NCI-H2227 (cell line): ENCODE data around the gene RNF121.

Experiments
- DNase-seq: peaks from one replicate; lab custom pipeline; 2025; ENCODE audit not compliant: unreplicated experiment; lab: John Stamatoyannopoulos, UW

RNF121 gene

DNA sequence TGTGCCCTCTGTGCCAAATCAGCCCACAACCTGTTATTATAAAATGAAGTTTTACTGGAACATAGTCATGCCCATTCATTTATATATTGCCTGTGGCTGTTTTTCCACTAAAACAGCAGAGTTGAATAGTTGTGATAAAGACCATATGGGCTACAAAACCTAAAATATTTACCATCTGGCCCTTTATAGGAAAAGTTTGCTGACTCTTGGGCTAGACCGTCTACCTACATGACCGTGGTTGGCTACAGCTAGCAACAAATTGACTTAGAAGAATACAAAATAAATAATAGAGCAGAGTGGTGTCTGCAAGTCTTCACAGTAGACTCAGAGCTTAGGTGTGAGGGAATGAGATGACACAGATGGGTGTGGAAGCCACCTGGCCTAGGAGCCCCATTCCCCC, 58.7 kb downstream of the RNF121 start:
- DNase-seq: no peak

DNA sequence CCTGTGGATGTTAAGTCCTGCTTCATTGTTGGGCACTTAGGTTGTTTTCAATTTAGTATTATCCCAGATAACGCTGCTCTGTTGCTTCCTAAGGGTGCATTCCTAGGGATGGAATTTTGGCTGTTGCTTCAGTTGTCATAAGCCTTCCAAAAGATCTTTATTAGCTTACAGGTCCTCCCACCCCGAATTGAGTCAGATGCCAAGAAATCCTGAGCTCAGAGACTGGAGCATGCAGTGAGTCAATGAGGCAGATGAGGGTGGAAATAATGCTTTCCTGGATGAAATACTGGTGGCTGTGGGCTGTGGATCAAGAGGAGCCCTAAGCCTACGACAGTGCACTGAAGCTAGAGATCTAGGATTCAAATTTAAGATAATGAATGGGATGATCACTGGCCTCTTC, 59.2 kb downstream of the RNF121 start:
- DNase-seq: no peak

DNA sequence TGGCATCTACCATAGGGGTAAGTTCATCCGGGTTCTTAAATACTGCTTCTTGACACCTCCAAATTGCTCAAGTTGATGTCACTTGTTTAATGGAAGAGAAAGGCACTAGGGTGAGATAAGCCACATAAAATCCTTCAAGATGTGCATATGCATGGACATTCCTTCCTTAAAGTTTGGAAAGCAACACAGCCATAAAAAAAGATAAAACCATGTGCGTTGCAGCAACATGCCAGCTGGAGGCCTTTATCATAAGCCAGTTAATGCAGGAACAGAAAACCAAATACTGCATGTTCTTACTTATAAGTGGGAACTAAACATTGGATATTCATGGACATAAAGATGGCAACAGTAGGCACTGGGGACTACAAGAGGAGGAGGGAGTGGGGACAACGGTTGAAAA, 61.9 kb downstream of the RNF121 start:
- DNase-seq: no peak

DNA sequence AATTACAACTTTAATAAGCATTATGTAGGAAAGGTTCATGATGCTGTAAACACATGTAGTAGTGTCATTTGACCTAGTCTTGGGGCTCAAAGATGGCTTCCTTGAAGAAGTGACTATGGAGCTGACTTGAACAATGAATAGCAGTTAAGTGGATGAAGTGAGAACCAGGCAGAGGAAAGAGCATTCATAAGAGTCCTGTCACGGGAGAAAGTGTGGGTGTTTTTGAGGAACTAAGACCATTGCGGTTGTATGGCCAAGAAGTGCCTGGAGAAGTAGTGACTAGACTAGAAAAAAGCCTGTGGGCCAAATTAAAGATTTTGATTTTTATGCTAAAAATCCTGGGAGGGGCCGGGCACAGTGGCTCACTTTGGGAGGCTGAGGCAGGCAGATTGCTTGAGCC, 62.6 kb downstream of the RNF121 start:
- DNase-seq: no peak

DNA sequence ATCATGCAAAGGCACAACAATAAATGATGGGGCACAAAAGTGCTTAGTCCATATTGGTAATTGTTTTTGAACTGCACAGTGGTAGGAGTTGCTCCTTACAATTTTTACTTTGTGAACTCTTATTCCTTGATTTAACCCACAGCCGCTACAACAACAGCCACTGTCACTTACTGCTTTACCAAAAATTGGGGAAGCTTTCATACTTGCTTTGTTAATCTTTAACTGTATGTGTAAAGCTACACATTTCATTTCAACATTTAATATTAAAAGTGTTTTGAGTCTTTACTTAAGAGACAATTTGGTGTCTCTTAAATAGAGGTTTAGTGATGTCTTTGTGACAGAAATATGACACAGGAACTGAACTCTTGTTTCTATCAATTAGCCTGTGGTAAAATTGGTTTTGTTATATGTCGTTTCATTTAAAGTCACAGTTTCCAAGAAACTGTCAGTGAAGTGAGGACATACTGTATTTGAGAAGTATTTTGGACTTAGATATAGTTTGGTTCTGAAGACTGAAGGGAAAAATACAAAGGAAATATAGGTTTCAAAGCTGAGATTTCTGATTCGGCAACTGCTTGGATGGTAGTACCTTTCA, 63.4 kb downstream of the RNF121 start:
- DNase-seq: no peak

DNA sequence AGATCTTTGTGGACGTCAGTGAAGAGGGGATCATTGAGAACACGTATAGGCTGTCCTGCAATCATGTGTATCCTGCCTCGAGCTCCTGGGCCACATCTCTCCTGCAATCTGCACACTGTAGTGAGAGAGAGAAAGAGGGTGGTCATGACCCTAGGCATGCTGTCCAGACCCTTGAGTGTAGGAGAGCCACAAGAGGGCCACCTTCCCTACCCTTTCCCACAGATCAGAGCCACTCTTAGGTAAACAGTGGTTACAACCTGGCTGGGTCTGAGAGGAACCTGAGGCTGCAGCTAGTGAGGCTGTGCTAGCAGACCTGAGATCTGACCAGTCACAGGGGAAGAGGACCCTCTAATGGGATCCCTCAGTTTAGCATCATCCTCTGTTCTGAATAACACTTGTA, 65.9 kb downstream of the RNF121 start:
- no peak for DNase-seq

DNA sequence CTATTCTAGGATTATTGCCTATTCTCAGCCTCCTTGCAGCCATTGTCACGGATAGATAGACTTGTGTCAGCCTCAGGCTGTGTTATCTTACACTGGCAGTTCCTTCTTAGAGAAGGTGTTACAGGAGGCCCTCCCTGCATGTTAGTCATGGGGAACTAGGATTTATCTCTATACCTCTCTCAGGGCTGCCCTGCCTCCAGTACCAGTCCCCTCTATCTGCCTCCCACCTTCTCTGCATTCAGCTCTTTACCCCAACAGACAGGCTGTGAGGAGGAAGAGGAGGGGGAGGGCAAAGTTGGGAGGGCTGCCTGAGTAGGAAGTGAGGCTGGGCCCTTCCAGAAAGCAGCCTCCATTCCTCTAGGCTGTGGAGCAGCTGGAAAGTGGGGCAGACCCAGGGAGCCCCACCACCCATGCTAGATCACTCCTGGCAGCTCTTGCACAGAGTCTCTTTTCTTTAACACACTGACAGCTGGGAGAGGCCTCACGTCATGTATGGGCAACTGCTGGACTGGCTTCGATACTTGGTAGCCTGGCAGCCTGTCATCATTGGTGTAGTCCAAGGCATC, 67.0 kb downstream of the RNF121 start:
- DNase-seq: no peak

DNA sequence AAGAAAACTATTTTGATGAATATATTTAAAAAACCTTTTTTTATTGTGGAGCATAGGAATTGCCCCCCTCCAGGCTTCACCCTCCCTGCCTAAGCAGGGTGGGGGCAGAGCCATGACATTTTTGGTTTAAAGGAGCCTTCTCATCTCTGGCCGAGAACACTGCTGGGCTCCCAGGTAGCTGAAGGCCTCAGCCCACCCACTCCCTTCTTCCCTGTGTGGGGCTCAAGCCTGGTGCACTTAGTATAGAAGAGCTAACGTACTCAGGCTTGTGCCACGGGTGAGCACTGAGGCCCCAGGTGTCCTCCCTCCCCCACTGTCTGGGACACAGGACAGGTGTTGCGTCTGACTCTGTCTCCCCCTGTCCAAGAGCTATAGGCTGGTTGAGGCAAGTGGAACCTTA, 67.7 kb downstream of the RNF121 start:
- DNase-seq: no peak

DNA sequence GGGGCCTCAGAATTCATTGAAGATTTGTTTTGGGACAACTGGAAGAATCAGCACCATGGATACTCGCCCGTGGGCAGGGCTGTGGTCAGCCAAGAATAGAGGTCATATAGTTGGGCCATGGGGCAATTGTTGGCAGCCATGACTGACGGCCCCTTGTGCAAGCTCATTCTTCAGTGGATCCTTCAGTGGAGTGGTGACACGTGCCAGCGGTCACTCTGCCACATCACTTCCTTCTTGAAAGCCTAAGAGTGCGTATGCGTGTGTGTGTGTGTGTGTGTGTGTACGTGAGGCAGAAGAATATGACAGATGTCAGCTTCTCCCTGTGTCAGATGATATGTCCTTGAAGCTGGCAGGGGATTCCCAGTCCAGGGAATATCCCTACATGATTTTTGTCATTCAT, 68.1 kb downstream of the RNF121 start:
- no peak for DNase-seq

DNA sequence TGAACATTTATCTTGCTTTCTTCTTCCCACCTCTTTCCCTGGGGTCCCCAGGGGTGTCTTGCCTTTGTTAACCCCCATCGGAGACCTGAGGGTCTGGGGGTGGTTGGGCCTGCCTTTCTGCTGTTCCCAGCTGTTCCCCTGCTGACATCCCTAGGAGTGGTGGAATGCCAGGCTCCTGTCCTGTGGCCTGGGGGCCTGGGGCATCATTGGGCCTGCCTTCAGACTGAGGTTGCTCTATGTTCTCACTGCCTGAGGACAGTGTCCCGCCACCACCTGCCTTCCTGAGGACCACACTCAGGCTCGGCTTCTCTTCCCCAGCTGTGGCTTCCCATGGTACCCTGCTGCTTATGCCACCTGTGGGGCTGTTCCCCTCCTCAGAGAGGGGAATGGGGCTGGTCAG, 68.7 kb downstream of the RNF121 start:
- no peak for DNase-seq

DNA sequence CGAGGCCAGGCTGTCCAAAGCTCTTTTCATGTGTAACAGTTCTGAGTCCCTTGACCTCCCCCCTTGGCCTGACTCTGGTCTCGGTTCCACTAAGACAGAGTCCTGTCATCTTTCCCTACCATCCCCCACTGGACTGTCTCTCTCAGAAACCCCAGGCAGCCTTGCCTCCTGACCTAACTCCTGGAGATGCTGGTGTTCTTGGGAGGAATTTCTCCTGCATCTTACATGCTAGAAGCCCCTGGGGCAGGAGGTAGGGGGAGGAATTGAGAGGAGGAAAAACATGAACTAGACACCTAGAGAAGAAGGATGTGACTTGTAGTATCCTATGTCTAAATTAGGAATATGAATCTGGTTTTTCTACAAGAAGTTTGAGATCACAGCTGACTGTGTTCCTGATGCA, 69.2 kb downstream of the RNF121 start:
- no peak for DNase-seq

DNA sequence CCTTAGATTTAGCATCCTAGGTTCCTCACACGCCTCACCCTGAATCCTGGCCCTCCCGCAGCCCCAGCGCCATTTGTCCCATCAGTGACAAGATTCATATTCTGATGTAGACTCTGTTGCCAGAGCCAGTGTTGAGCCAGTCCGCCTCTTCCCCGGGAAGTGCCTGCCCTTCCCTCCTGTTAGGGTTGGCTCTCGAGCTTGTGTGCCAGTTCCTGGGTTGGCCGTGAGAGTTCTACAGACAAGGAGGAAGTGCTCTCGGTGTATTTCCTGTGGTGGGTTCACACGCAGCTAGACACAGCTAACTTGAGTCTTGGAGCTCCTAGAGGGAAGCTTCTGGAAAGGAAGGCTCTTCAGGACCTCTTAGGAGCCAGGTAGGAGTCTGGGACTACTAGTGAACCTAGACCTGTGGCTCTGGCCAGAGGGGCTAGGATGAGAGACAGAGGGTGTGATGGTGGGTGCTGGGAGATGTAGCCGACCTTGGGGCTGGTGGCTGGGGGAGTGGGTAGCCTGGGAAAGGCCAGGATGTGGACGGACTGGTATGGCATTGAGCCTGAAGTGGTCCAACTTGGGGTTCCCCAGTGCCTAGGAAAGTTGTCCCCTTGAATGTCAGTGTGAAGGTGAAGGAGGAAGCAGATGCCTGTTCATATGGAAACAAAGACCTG, 69.9 kb downstream of the RNF121 start, which contains the start of gene IL18BP:
Gene IL18BP, plus strand, starts transcription at position 261 of the 662 bp plus-strand sequence. CDS start 1,076 bp downstream, outside the sequence.
- no peak for DNase-seq

DNA sequence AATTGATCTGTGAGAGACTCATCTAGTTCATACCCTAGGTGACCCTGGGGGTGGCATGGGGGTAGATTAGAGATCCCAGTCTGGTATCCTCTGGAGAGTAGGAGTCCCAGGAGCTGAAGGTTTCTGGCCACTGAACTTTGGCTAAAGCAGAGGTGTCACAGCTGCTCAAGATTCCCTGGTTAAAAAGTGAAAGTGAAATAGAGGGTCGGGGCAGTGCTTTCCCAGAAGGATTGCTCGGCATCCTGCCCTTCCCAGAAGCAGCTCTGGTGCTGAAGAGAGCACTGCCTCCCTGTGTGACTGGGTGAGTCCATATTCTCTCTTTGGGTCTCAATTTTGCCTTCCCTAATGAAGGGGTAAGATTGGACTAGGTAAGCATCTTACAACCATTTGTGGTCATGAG, 70.5 kb downstream of the RNF121 start:
- DNase-seq: no peak

DNA sequence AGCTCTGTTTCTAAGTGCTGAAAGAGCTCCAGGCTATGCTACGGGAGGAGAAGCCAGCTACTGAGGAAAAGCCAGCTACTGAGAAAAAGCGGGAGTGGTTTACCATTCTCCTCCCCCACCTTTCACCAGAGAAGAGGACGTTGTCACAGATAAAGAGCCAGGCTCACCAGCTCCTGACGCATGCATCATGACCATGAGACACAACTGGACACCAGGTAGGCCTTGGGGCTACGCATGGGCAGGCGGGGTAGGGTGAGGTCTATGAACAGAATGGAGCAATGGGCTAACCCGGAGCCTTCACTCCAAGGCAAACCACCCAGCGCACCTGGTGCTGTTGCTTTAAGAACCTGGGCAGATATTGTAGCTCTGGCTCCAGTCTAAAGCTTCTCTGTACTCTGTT, 71.0 kb downstream of the RNF121 start:
- no peak for DNase-seq

DNA sequence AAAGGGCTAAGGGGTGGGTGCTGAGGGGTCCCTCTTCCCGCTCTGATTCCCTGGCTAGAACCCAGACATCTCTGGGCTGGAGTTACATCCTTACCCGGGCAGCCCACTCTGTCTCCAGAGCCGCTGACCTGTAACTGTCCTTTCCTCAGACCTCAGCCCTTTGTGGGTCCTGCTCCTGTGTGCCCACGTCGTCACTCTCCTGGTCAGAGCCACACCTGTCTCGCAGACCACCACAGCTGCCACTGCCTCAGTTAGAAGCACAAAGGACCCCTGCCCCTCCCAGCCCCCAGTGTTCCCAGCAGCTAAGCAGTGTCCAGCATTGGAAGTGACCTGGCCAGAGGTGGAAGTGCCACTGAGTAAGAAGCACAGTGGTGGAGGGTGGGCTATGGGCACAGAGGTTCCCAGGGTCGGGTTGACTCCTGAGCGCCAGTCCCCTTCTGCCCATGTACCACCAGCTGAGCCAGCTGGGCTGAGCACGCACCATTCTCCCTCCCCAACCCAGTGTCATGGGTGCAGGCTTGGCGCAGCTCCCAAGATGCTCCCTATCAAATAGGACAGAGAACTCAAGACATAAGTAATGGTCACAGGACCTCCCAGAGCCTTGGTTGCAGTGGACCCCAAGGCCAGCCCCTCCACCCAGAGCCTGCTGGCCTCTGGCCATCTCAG, 71.5 kb downstream of the RNF121 start:
- no peak for DNase-seq

DNA sequence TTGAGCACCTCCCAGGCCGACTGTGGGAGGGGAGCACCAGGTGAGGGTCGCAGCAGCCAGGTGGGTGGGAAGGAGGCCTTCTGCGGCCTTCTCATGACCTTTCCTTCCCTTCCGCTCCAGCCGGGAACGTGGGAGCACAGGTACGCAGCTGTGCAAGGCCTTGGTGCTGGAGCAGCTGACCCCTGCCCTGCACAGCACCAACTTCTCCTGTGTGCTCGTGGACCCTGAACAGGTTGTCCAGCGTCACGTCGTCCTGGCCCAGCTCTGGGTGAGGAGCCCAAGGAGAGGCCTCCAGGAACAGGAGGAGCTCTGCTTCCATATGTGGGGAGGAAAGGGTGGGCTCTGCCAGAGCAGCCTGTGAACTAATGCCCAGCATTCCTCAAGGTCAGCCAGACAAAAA, 72.4 kb downstream of the RNF121 start:
- no peak for DNase-seq

DNA sequence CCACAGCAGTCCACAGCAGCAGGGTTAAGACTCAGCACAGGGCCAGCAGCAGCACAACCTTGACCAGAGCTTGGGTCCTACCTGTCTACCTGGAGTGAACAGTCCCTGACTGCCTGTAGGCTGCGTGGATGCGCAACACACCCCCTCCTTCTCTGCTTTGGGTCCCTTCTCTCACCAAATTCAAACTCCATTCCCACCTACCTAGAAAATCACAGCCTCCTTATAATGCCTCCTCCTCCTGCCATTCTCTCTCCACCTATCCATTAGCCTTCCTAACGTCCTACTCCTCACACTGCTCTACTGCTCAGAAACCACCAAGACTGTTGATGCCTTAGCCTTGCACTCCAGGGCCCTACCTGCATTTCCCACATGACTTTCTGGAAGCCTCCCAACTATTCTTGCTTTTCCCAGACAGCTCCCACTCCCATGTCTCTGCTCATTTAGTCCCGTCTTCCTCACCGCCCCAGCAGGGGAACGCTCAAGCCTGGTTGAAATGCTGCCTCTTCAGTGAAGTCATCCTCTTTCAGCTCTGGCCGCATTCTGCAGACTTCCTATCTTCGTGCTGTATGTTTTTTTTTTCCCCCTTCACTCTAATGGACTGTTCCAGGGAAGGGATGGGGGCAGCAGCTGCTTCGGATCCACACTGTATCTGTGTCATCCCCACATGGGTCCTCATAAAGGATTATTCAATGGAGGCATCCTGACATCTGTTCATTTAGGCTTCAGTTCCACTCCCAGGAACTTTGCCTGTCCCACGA, 73.2 kb downstream of the RNF121 start:
- no peak for DNase-seq

DNA sequence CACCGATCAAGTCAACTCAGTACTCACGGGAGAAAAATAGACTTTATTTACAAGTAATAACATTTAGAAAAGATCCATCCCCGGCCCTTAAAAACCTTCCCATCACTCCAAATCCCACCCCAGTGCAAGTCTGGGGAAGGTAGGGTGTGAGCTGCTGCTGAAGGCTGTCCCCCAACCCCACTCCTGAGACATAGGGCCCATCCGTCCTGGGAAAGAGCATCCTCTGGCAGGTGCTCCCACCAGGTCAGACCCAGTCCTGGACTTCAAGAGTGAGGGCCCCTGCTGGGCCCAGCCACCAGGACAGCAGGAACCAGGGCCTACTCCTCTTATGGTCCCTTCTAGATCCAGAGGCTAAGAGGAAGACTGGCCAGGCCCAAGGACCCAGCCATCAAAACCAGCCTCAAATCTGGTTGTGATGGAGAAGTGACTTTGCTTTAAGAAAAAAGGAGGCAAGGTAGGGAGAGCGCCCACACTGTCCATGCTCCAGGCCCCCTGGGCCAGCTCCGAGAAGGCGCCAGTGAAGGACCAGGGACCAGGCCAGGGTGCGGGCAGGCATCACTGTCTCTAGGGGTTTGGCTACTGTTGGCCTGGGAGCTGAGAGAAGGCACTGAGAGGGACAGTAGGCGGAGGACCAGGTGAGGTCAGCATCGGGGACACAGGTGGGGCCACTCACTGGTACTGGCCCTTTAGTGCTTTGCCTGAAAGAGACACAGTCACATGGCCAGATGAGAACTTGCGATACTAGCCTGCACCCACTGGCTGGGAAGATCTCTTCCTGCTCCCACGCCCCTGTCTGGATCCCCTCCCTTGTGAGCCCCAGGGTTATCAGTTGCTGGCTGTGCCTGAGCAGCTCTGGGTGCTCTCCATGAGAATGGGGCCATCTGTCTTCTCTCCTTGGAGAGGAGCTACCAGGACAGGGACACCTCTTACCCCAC, 74.3 kb downstream of the RNF121 start:
- no peak for DNase-seq

DNA sequence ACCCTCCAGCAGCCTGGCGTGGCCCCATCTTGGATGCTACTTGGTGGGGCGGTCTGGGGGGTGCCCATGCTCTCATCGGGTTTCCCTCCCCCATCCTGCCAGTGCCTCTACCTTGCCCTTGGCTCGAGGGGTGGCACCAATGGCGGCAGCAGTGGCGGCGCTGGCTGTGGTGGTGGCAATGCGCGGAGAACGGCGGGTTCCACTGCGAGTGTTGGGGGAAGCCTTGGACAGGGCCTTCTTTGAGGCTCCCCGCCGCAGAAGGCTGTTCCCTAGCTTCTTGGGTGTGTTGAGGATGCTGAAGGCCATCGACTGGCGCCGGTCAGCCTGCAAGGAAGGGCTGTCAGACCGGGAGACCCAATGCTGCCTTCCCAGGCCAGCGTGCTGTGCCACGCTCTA, 74.9 kb downstream of the RNF121 start:
- DNase-seq: no peak
